ENCODE measurements around the gene ADGRE1.

ADGRE1 gene

DNA sequence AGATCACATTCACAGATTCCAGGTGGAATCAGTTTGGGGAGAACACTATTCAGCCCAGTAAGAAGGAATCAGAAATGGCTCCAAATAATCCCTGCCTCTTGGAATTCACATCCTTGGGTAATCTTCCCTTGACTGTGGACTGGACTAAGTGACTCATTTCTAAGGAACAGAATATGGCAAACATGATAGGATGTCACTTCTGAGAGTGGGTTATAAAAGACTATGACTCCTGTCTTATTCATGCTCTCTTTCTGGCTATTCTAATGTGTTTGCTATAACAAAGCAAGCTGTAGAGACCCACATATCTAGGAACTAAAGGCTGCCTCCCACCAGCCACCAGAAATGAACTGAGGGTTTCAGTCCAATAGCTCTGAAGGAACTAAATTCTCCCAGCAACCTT, 96.1 kb downstream of the ADGRE1 start:
- TF ChIP-seq ZNF565 (CRISPR knock-in tag; conservative IDR thresholded peaks at IDR 0.05; ENCODE audit: low read depth) (no peak), GLIS3 (CRISPR knock-in tag; IDR thresholded peaks at IDR 0.05) (no peak), ESRRG (CRISPR knock-in tag; IDR thresholded peaks at IDR 0.05) (no peak), ZNF8 (CRISPR knock-in tag; IDR thresholded peaks at IDR 0.05) (no peak), CSDC2 (CRISPR knock-in tag; IDR thresholded peaks at IDR 0.05) (no peak), ZC3H10 (CRISPR knock-in tag; IDR thresholded peaks at IDR 0.05) (no peak), OSR1 (CRISPR knock-in tag; IDR thresholded peaks at IDR 0.05) (no peak), ZFP3 (CRISPR knock-in tag; IDR thresholded peaks at IDR 0.05) (no peak), TOX (CRISPR knock-in tag; IDR thresholded peaks at IDR 0.05; ENCODE audit: borderline replicate concordance) (no peak), ARNTL (CRISPR knock-in tag; IDR thresholded peaks at IDR 0.05; ENCODE audit: borderline replicate concordance, low read depth) (no peak)
- TF ChIP-seq, protein P1, sequence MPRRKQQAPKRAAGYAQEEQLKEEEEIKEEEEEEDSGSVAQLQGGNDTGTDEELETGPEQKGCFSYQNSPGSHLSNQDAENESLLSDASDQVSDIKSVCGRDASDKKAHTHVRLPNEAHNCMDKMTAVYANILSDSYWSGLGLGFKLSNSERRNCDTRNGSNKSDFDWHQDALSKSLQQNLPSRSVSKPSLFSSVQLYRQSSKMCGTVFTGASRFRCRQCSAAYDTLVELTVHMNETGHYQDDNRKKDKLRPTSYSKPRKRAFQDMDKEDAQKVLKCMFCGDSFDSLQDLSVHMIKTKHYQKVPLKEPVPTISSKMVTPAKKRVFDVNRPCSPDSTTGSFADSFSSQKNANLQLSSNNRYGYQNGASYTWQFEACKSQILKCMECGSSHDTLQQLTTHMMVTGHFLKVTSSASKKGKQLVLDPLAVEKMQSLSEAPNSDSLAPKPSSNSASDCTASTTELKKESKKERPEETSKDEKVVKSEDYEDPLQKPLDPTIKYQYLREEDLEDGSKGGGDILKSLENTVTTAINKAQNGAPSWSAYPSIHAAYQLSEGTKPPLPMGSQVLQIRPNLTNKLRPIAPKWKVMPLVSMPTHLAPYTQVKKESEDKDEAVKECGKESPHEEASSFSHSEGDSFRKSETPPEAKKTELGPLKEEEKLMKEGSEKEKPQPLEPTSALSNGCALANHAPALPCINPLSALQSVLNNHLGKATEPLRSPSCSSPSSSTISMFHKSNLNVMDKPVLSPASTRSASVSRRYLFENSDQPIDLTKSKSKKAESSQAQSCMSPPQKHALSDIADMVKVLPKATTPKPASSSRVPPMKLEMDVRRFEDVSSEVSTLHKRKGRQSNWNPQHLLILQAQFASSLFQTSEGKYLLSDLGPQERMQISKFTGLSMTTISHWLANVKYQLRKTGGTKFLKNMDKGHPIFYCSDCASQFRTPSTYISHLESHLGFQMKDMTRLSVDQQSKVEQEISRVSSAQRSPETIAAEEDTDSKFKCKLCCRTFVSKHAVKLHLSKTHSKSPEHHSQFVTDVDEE (CRISPR knock-in tag; IDR thresholded peaks at IDR 0.05) = no peak
- TF ChIP-seq, protein P2, sequence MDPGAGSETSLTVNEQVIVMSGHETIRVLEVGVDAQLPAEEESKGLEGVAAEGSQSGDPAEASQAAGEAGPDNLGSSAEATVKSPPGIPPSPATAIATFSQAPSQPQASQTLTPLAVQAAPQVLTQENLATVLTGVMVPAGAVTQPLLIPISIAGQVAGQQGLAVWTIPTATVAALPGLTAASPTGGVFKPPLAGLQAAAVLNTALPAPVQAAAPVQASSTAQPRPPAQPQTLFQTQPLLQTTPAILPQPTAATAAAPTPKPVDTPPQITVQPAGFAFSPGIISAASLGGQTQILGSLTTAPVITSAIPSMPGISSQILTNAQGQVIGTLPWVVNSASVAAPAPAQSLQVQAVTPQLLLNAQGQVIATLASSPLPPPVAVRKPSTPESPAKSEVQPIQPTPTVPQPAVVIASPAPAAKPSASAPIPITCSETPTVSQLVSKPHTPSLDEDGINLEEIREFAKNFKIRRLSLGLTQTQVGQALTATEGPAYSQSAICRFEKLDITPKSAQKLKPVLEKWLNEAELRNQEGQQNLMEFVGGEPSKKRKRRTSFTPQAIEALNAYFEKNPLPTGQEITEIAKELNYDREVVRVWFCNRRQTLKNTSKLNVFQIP (CRISPR knock-in tag; IDR thresholded peaks at IDR 0.05; ENCODE audit: borderline replicate concordance, low read depth) = no peak
- ATAC-seq = no peak

DNA sequence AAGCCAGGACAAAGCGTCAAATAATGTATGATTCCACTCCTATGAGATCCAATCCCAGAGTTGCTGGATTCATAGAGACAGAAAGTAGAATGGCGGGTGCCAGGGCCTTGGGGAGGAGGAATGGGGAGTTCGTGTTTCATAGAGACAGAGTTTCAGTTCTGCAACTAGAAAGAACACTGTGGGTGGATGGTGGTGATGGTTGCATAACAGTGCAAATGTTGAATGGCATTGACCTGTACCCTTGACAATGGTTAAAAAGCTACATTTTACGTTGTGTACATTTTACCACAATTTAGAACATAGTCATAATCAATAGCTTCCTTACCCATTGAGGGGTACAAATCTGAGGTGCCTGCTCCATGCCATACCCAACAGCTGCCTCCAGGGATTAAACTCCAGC, 100.5 kb downstream of the ADGRE1 start:
- TF ChIP-seq ZC3H10 (CRISPR knock-in tag; IDR thresholded peaks at IDR 0.05) (no peak), PPARA (CRISPR knock-in tag; IDR thresholded peaks at IDR 0.05; ENCODE audit: borderline replicate concordance) (no peak), ESRRG (CRISPR knock-in tag; IDR thresholded peaks at IDR 0.05) (no peak), CREB5 (CRISPR knock-in tag; IDR thresholded peaks at IDR 0.05; ENCODE audit: low read depth) (no peak), ZNF8 (CRISPR knock-in tag; IDR thresholded peaks at IDR 0.05) (no peak), SNAI2 (CRISPR knock-in tag; IDR thresholded peaks at IDR 0.05) (no peak), GLIS3 (CRISPR knock-in tag; IDR thresholded peaks at IDR 0.05) (no peak), ARNTL (CRISPR knock-in tag; IDR thresholded peaks at IDR 0.05; ENCODE audit: borderline replicate concordance, low read depth) (no peak), BACH2 (CRISPR knock-in tag; IDR thresholded peaks at IDR 0.05; ENCODE audit: borderline replicate concordance) (no peak), CSDC2 (CRISPR knock-in tag; IDR thresholded peaks at IDR 0.05) (no peak), OSR1 (CRISPR knock-in tag; IDR thresholded peaks at IDR 0.05) (no peak), ZNF70 (CRISPR knock-in tag; IDR thresholded peaks at IDR 0.05) (no peak), RARB (CRISPR knock-in tag; IDR thresholded peaks at IDR 0.05) (no peak), TCF4 (CRISPR knock-in tag; IDR thresholded peaks at IDR 0.05; ENCODE audit: borderline replicate concordance) (no peak), ZFP3 (CRISPR knock-in tag; IDR thresholded peaks at IDR 0.05) (no peak), ZFP30 (CRISPR knock-in tag; IDR thresholded peaks at IDR 0.05) (no peak)
- TF ChIP-seq, protein P1 (CRISPR knock-in tag; IDR thresholded peaks at IDR 0.05) = no peak
- ATAC-seq = no peak

GRCh38 chr19:6988257-6988656, 100.9 kb downstream of the ADGRE1 start:
- no peak for ATAC-seq
- TF ChIP-seq ZNF70 (CRISPR knock-in tag; IDR thresholded peaks at IDR 0.05) = no peak
- no peak for TF ChIP-seq ESRRG (CRISPR knock-in tag; IDR thresholded peaks at IDR 0.05)
- TF ChIP-seq ZNF8 (CRISPR knock-in tag; IDR thresholded peaks at IDR 0.05) = no peak
- no peak for TF ChIP-seq ZFP30 (CRISPR knock-in tag; IDR thresholded peaks at IDR 0.05)
- no peak for TF ChIP-seq BACH2 (CRISPR knock-in tag; IDR thresholded peaks at IDR 0.05; ENCODE audit: borderline replicate concordance)
- TF ChIP-seq PPARA (CRISPR knock-in tag; IDR thresholded peaks at IDR 0.05; ENCODE audit: borderline replicate concordance) = no peak
- no peak for TF ChIP-seq ZNF565 (CRISPR knock-in tag; conservative IDR thresholded peaks at IDR 0.05; ENCODE audit: low read depth)
- TF ChIP-seq CSDC2 (CRISPR knock-in tag; IDR thresholded peaks at IDR 0.05) = no peak
- TF ChIP-seq CREB5 (CRISPR knock-in tag; IDR thresholded peaks at IDR 0.05; ENCODE audit: low read depth) = no peak
- TF ChIP-seq PATZ1 (CRISPR knock-in tag; IDR thresholded peaks at IDR 0.05; ENCODE audit: borderline replicate concordance) = no peak
- TF ChIP-seq, protein P3, sequence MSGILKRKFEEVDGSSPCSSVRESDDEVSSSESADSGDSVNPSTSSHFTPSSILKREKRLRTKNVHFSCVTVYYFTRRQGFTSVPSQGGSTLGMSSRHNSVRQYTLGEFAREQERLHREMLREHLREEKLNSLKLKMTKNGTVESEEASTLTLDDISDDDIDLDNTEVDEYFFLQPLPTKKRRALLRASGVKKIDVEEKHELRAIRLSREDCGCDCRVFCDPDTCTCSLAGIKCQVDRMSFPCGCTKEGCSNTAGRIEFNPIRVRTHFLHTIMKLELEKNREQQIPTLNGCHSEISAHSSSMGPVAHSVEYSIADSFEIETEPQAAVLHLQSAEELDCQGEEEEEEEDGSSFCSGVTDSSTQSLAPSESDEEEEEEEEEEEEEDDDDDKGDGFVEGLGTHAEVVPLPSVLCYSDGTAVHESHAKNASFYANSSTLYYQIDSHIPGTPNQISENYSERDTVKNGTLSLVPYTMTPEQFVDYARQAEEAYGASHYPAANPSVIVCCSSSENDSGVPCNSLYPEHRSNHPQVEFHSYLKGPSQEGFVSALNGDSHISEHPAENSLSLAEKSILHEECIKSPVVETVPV (CRISPR knock-in tag; IDR thresholded peaks at IDR 0.05) = no peak
- TF ChIP-seq OSR1 (CRISPR knock-in tag; IDR thresholded peaks at IDR 0.05) = no peak

Measured in SK-N-SH treated with all-trans-retinoic acid at 6 μM for 48 hours (cell line).